Mucosa of stomach (tissue), 1 donor: ENCODE results near the gene CROCC.
"Not testable (repeated sequence)": the region's sequence is repeated elsewhere in the genome, so short reads cannot be mapped to it uniquely, and the experiment has no call there.

Experiments
- H3K27me3 ChIP-seq: one replicate; pipeline ENCODE4 v1.7.0; 2013; ENCODE audit warnings: mild to moderate bottlenecking, low read length; ENCODE audit not compliant: control insufficient read depth, insufficient read depth
- H3K36me3 ChIP-seq: one replicate; pipeline ENCODE4 v1.7.0; 2013; ENCODE audit warnings: low read length; ENCODE audit not compliant: control insufficient read depth, insufficient read depth
- H3K4me1 ChIP-seq: one replicate; pipeline ENCODE4 v1.7.0; 2013; ENCODE audit warnings: mild to moderate bottlenecking, low read length; ENCODE audit not compliant: control insufficient read depth, insufficient read depth
- H3K4me3 ChIP-seq: one replicate; pipeline ENCODE4 v1.7.0; 2013; ENCODE audit warnings: low read length
- H3K9ac ChIP-seq: one replicate; pipeline ENCODE4 v1.7.0; 2013; ENCODE audit warnings: mild to moderate bottlenecking, low read length, moderate library complexity
- H3K9me3 ChIP-seq: one replicate; pipeline ENCODE4 v1.7.0; 2013; ENCODE audit warnings: mild to moderate bottlenecking, low read length, moderate library complexity; ENCODE audit not compliant: control insufficient read depth
- donor health status: Pancreatic carcinoma.

CROCC gene

DNA sequence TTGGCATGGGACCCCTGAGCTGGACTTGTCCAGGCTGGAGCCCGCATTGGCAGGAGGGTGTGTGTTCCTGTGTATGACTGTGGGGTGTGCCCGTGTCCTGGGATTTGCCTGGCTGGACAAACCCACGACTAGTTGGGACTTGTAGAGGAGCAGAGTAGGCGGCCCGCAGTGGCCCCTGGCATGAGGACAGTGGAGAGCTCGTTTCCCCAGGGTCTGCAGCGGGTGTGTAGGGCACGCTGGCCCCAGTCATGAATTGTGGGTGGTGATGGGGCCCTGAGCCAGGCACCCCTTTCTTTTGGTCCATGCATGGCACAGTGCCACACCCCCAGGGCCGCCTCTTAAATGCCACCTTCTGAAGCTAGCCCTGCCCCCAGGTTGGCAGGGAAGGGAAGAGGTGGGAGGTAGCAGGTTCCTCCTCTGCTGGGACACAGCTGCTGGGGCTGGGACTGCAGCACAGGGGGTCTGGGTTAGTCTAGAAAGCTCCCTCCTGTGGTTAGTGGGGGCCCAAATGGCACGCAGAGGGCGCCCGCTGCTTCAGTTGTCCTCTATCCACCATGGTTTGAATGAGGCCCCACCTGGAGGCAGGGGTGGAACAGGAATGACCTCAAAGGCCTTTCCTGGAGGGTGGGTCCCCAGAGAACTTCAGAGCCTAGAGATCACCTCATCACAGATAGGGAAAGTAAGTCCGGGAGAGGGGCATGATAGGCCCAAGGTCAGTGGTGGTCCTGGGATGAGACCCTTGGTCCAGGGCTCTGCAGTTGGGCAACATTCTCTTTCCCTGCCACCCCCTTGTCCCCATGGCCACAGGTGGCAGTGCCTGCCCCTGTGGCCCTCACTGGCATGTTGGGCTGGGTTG lies 4.1 kb downstream of the CROCC start:
- Histone ChIP-seq H3K4me1 (peaks cover 6% of the 10 kb centered on the region), H3K9ac (no peak overlapping the region), H3K9me3 (no peaks in the 10 kb centered on the region), H3K36me3 (no peaks in the 10 kb centered on the region), H3K27me3 (no peaks in the 10 kb centered on the region), H3K4me3 (no peak overlapping the region)

DNA sequence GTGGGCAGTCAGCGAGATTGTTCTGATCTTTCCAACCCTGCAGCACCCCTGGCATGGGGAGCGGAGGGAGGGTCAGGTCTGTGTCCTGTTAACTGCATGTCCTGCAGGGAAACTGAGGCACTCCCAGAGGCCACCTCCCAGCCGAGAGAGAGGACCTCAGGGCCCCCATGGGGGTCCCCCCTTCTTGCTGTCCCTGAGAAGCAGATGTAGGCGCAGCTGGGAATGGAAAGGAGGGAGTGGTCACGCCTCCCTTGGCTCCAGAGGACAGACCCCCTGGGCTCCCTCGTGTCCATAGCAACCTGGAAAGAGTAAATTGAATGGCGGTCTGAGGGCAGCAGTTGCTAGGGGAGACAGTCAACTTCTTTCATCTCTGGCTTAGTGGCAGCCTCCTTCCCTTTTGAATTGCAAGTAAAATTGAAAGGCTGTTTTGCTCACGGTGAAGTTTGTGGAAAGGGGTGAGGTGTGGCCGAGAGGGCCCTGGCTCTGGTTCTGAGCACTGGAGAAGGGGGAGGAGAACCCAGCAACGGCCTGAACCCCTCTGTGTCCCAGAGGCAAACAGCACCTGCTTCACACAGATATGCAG lies 4.9 kb downstream of the CROCC start:
- Histone ChIP-seq H3K9ac (no peak overlapping the region), H3K9me3 (no peaks in the 10 kb centered on the region), H3K4me3 (no peak overlapping the region), H3K4me1 (peaks cover 6% of the 10 kb centered on the region), H3K36me3 (no peaks in the 10 kb centered on the region), H3K27me3 (no peaks in the 10 kb centered on the region)

DNA sequence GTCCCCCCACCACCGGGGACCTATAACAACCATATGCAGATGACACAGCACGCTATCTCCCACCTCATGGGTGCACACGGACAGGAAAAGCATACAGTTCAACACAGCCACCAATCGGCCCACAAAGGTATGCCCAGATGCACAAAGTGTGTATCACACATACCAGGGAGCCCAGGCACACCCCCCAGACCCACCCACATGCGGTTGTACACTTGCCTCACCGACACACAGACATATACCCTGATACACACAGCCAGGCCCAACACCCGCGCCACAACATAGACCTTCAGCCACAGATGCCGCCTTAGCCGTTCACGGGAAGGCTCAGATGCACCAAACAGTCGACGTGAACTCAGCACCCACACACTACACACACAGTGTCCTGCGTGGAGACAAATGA lies 5.5 kb downstream of the CROCC start:
- Histone ChIP-seq H3K36me3 (no peaks in the 10 kb centered on the region), H3K9ac (no peak overlapping the region), H3K27me3 (no peaks in the 10 kb centered on the region), H3K4me3 (no peak overlapping the region), H3K9me3 (no peaks in the 10 kb centered on the region), H3K4me1 (peaks cover 6% of the 10 kb centered on the region)

DNA sequence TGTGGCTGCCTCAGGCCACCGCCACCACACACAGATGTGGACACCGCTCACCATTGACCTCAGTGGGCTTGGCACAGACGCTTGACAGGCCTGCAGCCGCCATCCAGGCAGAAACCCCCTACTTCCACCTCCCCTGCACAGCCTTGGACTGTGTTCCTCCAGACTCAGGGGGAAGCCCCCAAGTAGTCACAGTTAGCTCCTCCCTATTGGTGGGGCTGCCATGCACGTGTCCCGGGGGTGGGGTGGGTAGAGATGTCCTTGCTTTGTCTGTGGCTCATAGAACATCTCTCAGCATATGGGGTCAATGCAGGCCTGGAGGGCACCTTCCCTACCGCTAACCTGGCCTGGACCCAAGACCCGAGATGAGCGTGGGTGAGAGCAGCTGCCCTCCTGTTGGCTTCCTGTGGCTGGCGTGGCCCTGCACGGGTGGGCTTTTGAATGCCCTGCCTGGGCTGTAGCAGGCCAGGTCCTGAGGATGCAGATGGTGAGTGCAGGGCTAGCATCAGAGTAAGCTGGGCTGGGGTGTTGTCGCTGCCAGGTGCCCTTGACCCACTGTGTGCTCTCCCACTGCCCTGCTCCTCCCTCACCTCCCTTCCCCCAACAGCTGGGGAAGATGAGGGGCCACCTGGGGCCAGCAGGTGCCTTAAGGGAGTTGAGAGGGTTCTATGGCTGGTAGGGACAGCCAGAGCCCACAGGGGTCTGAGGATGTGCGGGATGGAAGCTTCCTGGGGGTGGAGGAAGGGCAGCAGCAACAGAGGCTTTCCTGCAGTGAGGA lies 6.2 kb downstream of the CROCC start:
- no peaks in the 10 kb centered on the region for H3K27me3 ChIP-seq
- no peaks in the 10 kb centered on the region for H3K36me3 ChIP-seq
- no peak overlapping the region for H3K9ac ChIP-seq
- H3K4me3 ChIP-seq: no peak overlapping the region
- H3K4me1 ChIP-seq: peaks cover 6% of the 10 kb centered on the region
- H3K9me3 ChIP-seq: no peaks in the 10 kb centered on the region

DNA sequence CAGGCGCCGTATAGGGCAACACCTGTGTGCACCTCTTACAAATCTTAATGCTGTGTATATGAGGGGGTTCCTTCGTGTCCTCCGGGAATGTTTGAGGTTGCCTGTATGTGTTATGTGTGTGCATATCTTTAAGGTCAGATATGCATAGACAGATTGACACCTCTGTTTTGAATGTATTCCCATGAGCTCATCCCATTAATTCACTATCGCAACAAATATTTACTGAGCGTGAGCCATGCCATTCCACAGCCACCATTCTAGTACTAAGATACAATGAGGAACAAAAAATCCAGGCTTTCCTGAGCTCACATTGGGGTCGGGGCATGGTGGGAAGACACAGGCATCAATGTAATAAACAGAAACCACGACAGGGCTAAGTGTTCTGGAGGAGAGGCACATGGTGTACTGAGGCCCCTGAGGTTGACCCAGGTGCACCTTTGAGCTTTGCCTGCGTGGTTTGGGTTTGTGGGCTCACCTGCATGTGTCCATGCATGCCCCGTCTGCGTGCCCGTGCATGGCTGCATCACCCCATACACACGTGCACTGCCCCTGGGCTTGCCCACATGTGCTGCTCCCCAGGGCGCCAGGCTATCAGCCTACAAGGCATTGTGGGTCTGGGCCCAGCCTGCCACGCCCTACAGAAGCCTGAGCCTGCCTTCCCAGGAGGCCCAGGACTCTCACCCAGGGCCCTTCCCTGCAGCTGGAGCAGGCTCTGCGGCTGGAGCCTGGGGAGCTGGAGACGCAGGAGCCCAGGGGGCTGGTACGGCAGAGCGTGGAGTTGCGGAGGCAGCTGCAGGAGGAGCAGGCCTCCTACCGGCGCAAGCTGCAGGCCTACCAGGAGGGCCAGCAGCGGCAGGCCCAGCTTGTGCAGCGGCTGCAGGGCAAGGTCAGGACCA lies 7.7 kb downstream of the CROCC start:
- H3K9ac ChIP-seq: not testable (repeated sequence)

DNA sequence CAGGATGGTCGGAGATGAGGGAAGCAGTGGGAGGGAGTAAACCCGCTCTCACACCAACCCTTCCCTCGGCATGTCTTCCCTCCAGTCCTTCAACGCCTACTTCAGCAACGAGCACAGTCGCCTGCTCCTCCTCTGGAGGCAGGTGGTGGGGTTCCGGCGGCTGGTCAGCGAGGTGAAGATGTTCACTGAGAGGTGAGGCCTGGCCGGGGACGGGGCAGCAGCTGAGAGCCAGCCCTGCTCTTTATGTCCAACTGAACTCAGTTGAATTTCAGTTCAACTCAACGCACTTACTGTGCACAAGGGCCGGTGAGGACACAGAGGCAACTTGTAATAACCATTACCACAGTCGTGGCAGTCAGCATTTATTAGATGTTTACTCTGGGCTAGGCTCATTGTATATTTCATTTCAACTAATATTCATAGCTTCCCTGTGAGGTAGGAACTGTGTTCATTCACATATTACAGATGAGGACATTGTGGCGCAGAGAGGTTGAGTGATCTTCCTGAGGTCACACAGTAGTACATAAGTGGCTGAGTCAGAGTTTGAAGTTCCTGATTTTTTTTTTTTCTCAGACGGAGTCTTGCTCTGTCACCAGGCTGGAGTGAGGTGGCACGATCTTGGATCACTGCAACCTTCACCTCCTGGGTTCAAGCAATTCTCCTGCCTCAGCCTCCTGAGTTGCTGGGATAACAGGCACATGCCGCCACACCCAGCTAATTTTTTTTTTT lies 9.6 kb downstream of the CROCC start:
- not testable (repeated sequence) for H3K9me3 ChIP-seq, H3K9ac ChIP-seq, H3K27me3 ChIP-seq, H3K4me1 ChIP-seq, H3K4me3 ChIP-seq, H3K36me3 ChIP-seq

More for the DNA sequence above, 7.7 kb downstream of the CROCC start:
- H3K27me3 ChIP-seq, H3K4me1 ChIP-seq, H3K4me3 ChIP-seq, H3K9me3 ChIP-seq, H3K36me3 ChIP-seq: not testable (repeated sequence)

DNA sequence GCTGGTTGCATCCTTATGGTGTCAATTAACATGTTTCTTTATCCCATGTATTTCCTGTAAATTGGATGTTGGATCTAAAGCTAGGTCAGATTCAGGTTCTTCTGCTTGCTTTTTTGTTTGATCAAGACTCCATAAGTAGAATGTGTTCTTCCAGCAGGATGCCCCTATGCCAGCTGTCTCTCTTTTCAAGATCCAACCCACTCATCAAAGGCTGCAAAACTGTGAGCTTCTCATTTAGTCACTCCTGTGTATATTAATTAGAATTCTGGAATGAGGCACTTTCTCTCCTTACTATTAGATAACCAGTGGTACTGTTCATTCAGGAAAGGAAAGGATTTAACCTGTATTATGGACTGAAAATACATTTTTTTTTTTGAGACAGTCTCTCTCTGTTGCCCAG lies 12.2 kb downstream of the CROCC start:
- not testable (repeated sequence) for H3K27me3 ChIP-seq, H3K4me1 ChIP-seq, H3K4me3 ChIP-seq, H3K9me3 ChIP-seq, H3K36me3 ChIP-seq, H3K9ac ChIP-seq

DNA sequence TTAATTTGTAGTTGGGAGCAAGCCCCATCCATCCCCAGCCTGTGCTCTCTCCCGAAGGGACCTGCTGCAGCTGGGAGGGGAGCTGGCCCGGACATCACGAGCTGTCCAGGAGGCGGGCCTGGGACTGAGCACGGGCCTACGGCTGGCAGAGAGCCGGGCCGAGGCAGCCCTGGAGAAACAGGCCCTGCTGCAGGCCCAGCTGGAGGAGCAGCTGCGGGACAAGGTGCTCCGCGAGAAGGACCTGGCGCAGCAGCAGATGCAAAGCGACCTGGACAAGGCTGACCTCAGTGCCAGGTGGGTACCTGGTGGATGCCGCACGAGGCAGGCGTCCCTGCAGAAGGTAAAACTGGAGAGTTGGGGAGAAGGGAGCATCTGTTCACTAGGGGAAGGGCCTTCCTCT lies 14.8 kb downstream of the CROCC start:
- not testable (repeated sequence) for H3K4me1 ChIP-seq, H3K9me3 ChIP-seq, H3K27me3 ChIP-seq, H3K9ac ChIP-seq, H3K4me3 ChIP-seq, H3K36me3 ChIP-seq

DNA sequence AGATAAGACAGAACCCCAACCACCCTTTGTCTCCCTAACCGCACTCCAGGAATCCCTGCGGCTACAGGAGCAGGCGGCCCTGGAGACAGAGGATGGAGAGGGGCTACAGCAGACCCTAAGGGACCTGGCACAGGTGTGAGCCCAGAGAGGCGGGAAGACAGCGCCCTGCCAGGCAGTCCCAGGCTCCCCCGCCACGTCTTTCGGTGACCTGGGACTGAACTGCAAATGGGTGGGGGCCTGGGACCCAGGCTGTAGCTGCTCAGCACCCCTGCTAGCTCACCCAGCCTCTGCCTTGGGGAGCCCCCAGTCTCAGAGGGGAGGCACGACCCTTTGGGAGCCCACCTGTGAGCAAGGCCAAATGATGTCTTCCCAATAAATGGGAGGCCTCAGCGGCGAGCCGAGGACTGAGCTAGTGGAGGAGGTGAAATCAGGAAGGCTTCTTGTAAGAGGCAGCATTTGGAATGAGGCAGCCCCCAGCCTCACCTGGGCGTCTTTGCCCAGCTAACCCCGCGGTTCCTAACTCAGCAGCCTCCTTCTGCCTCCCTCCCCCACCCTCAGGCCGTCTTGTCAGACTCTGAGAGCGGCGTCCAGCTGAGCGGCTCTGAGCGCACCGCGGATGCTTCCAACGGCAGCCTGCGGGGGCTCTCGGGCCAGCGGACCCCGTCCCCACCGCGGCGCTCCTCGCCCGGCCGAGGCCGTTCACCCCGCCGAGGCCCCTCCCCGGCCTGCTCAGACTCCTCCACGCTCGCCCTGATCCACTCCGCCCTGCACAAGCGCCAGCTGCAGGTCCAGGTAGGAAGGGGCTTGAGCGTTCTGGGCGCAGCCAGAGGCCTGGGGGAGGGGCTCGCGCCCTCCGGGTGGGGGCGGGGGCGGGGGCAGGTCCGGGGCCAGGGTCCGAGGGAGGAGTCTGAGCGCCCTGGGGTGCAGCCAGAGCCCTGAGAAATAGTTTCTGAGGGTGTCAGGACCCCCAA lies 16.9 kb downstream of the CROCC start:
- H3K9me3 ChIP-seq: no peaks in the 10 kb centered on the region
- no peak overlapping the region for H3K4me3 ChIP-seq
- H3K36me3 ChIP-seq: no peaks in the 10 kb centered on the region
- no peak overlapping the region for H3K9ac ChIP-seq
- no peaks in the 10 kb centered on the region for H3K27me3 ChIP-seq
- H3K4me1 ChIP-seq: no peaks in the 10 kb centered on the region

DNA sequence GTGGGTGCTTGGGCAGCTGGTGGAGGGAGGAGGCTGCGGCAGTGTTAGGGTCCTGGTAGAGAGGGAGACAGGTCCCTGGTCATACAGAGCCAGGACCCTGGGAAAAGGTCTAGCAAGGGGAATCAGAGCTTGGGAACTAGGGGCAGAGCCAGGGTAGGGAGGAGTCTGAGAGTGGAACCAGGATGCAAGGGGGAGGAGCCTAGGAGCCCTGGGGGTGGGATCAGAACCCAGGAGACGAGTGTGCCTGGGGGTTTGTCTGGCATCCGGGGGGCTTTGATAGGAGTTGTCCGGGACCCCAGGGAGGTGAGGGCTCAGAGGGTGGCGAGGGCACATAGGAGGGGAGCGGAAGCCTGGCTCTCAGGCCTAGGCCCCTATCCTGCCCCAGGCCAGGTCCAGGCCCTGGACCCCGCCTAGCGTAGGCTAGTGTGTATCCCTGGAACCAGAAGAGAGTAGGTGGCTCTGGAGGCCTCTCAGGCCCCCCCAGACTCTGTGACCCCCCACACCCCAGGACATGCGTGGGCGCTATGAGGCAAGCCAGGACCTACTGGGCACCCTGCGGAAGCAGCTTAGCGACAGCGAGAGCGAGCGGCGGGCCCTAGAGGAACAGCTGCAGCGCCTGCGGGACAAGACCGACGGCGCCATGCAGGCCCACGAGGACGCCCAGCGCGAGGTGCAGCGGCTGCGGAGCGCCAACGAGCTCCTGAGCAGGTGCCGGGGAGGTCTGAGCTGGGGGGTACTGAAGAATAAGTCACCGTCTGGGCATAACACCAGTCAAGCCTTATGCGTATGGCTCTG lies 17.9 kb downstream of the CROCC start:
- not testable (repeated sequence) for H3K9me3 ChIP-seq, H3K9ac ChIP-seq, H3K36me3 ChIP-seq, H3K27me3 ChIP-seq, H3K4me3 ChIP-seq, H3K4me1 ChIP-seq
